IPS-15b (cell line): ENCODE measurements around the gene TBC1D19.

Experiments used
- H3K27me3 ChIP-seq: one replicate; pipeline ENCODE4 v1.6.1; 2013; ENCODE audit warnings: low read length; ENCODE audit not compliant: control insufficient read depth, insufficient read depth
- H3K36me3 ChIP-seq: one replicate; pipeline ENCODE4 v1.6.1; 2013; ENCODE audit warnings: low read length; ENCODE audit not compliant: control insufficient read depth, insufficient read depth
- H3K4me1 ChIP-seq: one replicate; pipeline ENCODE4 v1.6.1; 2013; ENCODE audit warnings: mild to moderate bottlenecking, low read length; ENCODE audit not compliant: control insufficient read depth, insufficient read depth
- H3K4me3 ChIP-seq: one replicate; pipeline ENCODE4 v1.5.1; 2013; ENCODE audit warnings: low read depth, low read length
- H3K9ac ChIP-seq: one replicate; pipeline ENCODE4 v1.6.1; 2013; ENCODE audit warnings: low read depth, mild to moderate bottlenecking, low read length
- H3K9me3 ChIP-seq: one replicate; pipeline ENCODE4 v1.6.1; 2013; ENCODE audit warnings: mild to moderate bottlenecking, low read length; ENCODE audit not compliant: control insufficient read depth, insufficient read depth

TBC1D19 gene

GRCh38 chr4:26766141-26766540 lies 182.3 kb downstream of the TBC1D19 start:
- no peak overlapping the region for H3K4me3 ChIP-seq
- no peaks in the 10 kb centered on the region for H3K9me3 ChIP-seq
- no peaks in the 10 kb centered on the region for H3K27me3 ChIP-seq
- no peak overlapping the region for H3K9ac ChIP-seq
- no peaks in the 10 kb centered on the region for H3K36me3 ChIP-seq
- peaks cover 4% of the 10 kb centered on the region for H3K4me1 ChIP-seq

- H3K4me3 ChIP-seq = no peak overlapping the region
- H3K27me3 ChIP-seq = no peaks in the 10 kb centered on the region
- H3K36me3 ChIP-seq = no peaks in the 10 kb centered on the region
- H3K9me3 ChIP-seq = no peaks in the 10 kb centered on the region
- H3K4me1 ChIP-seq = no peaks in the 10 kb centered on the region
- H3K9ac ChIP-seq = no peak overlapping the region
These were observed 188.4 kb downstream of the TBC1D19 start for GRCh38 chr4:26772096-26772873.

DNA sequence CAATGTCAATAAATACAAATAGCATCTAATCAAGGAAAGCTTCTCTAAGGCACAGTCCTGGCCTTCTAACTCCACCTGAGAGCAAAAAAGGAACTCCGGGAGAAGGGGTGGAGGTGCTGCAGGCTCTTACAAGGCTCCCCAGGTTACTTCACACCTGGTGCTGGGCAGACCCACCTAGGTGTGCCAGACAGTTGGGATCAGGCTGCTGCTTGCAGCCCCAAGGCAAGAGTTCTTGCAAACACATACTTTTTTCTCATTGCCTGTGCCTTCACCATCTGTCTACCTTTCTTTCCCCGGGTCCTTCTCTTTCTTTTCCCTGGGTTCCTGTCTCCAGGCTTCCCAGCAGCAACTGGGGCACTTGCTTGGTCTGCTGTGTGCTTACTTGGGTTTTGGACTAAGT lies 195.3 kb downstream of the TBC1D19 start:
- no peak overlapping the region for H3K4me3 ChIP-seq
- H3K27me3 ChIP-seq = no peaks in the 10 kb centered on the region
- no peaks in the 10 kb centered on the region for H3K36me3 ChIP-seq
- no peaks in the 10 kb centered on the region for H3K4me1 ChIP-seq
- no peak overlapping the region for H3K9ac ChIP-seq
- H3K9me3 ChIP-seq = no peaks in the 10 kb centered on the region

DNA sequence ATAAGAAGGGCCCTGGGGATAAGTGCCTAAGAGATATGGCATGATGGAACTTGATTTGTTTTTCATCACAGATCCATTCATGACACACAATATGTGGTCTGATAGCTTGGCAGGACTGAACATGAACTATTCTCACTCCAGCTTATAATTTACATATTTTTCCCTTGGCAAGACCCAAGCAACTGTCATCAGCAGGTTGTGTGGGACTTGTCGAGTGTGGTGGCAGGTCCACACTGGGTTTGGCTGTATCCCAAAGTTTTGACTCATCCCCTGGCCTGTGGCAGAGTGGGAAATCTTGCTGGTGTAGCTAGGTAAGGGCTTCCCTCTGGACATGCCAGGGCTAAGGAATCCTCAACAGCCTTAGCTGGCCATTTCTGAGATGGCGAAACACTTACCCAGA lies 195.8 kb downstream of the TBC1D19 start:
- no peak overlapping the region for H3K9ac ChIP-seq
- H3K27me3 ChIP-seq = no peaks in the 10 kb centered on the region
- H3K4me3 ChIP-seq = no peak overlapping the region
- H3K9me3 ChIP-seq = no peaks in the 10 kb centered on the region
- H3K36me3 ChIP-seq = no peaks in the 10 kb centered on the region
- H3K4me1 ChIP-seq = no peaks in the 10 kb centered on the region

DNA sequence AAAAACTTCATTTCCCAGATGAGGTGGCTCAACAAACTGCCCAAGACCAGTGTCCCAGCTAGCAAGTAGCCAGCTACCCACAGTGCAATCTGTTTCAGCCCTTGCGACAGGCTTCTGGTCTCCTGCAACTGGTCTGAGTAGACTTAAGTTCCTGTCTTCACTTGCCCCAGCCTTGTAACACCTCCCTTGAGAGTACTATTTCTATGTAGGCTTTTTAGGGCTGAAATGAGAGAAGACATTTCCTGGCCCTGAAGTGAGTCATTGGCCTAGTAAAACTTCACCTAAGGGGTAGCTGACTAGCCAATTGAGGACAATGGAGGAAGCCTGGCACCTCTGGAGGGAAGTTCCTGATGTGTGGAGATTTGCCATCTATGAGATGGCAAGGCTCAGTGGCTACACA lies 196.7 kb downstream of the TBC1D19 start:
- Histone ChIP-seq H3K9me3 (no peaks in the 10 kb centered on the region), H3K36me3 (no peaks in the 10 kb centered on the region), H3K4me1 (no peaks in the 10 kb centered on the region), H3K4me3 (no peak overlapping the region), H3K27me3 (no peaks in the 10 kb centered on the region), H3K9ac (no peak overlapping the region)

DNA sequence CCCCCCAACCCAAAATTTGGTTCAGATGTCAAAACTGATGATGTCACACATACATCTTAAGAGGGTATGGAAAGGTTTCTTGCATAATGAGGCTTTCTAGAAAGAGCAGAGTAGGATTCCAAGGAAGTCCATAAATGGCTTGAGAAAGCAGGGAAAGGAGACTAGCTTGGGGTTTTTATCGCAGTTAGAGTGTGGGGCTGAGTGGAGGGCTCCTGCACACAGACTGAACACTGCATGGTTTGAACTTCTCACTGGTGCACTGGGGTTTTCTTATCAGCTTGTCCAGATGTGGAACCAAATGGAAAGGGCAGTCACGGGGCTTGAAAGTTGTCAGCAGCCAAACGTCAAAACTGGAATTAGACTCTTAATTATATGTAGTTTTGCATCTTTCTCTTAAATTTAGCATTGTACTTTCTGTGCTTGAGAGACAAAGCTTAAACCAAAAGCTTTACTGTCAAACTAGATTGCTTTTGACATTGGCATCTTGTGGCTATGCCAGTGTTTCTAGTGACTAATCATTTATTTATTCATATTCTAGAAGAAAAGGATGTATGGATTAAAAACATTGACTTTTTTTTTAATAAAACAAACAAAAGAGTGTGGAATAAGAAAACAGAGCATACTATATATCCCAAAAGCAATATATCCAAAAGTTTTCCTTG lies 198.4 kb downstream of the TBC1D19 start:
- H3K9ac ChIP-seq = no peak overlapping the region
- H3K27me3 ChIP-seq = no peaks in the 10 kb centered on the region
- H3K36me3 ChIP-seq = no peaks in the 10 kb centered on the region
- H3K9me3 ChIP-seq = no peaks in the 10 kb centered on the region
- H3K4me3 ChIP-seq = no peak overlapping the region
- no peaks in the 10 kb centered on the region for H3K4me1 ChIP-seq

DNA sequence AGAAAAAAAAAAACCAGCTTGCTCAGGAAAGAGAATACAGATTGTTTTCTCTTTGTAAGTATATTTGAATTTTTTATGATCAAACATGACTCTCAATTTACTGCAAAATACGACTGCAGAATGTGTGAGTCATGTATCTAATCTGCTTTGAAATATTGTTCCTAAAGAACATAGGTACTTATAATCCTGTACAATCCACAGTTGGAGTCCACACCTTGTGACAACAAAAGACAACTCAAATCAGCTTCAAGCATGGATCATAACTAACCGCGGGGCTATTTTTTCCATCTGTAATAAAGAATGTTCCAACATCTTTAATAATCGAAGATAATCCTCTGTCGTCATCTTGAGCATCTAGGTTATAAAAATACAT lies 198.9 kb downstream of the TBC1D19 start:
- H3K36me3 ChIP-seq = no peaks in the 10 kb centered on the region
- H3K9me3 ChIP-seq = no peaks in the 10 kb centered on the region
- no peaks in the 10 kb centered on the region for H3K27me3 ChIP-seq
- no peaks in the 10 kb centered on the region for H3K4me1 ChIP-seq
- H3K9ac ChIP-seq = no peak overlapping the region
- no peak overlapping the region for H3K4me3 ChIP-seq

- Histone ChIP-seq H3K27me3 (no peaks in the 10 kb centered on the region), H3K4me1 (peaks cover 4% of the 10 kb centered on the region), H3K9ac (no peak overlapping the region), H3K4me3 (no peak overlapping the region), H3K36me3 (no peaks in the 10 kb centered on the region), H3K9me3 (no peaks in the 10 kb centered on the region)
These were observed 200.5 kb downstream of the TBC1D19 start for GRCh38 chr4:26784207-26784865.

GRCh38 chr4:26785312-26785711 lies 201.4 kb downstream of the TBC1D19 start:
- Histone ChIP-seq H3K9me3 (no peaks in the 10 kb centered on the region), H3K4me1 (peaks cover 4% of the 10 kb centered on the region), H3K36me3 (no peaks in the 10 kb centered on the region), H3K9ac (no peak overlapping the region), H3K4me3 (no peak overlapping the region), H3K27me3 (no peaks in the 10 kb centered on the region)

DNA sequence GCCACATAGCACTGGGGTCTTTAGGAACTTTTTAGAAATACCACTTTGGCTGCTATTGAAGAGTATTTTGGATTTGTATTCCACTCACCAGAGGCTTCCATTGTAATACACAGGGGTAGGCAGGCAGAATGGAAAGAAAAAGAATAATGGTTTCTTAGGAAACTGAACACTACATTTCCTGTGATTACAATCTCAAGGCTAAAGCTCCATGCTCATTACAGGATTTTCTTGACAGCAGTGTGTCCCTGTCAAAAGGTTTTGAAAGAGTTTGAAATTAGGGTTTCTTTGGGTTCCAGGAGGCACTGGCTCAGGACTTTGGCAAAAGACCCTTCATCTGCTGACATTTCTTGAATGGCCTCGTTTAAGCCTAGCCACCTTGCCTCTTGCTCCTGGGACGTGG lies 201.9 kb downstream of the TBC1D19 start:
- Histone ChIP-seq H3K27me3 (no peaks in the 10 kb centered on the region), H3K9ac (no peak overlapping the region), H3K4me1 (peaks cover 4% of the 10 kb centered on the region), H3K4me3 (no peak overlapping the region), H3K36me3 (no peaks in the 10 kb centered on the region), H3K9me3 (no peaks in the 10 kb centered on the region)

DNA sequence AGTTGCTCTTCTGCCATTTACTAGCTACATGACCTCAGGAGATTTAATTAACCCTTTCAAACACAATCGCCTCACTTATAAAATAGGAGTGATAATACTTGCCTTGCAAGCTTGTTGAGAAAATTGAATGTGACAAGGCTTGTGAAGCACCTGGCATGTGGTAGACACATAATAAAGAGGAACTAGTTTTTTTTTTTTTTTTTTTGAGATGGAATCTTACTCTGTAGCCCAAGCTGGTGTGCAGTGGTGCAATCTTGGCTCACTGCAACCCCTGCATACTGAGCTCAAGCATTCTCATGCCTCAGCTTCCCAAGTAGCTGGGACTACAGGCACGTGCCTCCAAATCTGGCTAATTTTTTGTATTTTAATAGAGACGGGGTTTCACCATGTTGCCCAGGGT lies 203.0 kb downstream of the TBC1D19 start:
- no peaks in the 10 kb centered on the region for H3K27me3 ChIP-seq
- H3K9ac ChIP-seq = no peak overlapping the region
- no peak overlapping the region for H3K4me3 ChIP-seq
- H3K4me1 ChIP-seq = peaks cover 4% of the 10 kb centered on the region
- no peaks in the 10 kb centered on the region for H3K9me3 ChIP-seq
- no peaks in the 10 kb centered on the region for H3K36me3 ChIP-seq
